Measurements from ENCODE around the gene TBP. TPM values are rescaled to one million over a fixed set of nuclear protein-coding genes. Genes with fewer than 3 reads are reported as not detected.

The TBP gene
- total RNA-seq, 3 donors from 2014 or later (not counting 1 experiment from before 2014, with no cell fraction given) = 13.0 to 18.4 (median 14.2) TPM

GRCh38 chr6:170572704-170573466 lies 18.7 kb downstream of the TBP start:
- 84% methylated on average over 2 of the region's 2 CpGs for WGBS (ENCODE audit: insufficient coverage)
- no peaks in the 10 kb centered on the region for H3K4me1 ChIP-seq (ENCODE audit: control insufficient read depth, insufficient read depth, low read length)
- H3K9me3 ChIP-seq (ENCODE audit: control insufficient read depth, insufficient read depth, low read length) = no peaks in the 10 kb centered on the region
- Mint-ChIP-seq H3K4me3 (no peak overlapping the region), H3K4me1 (no peaks in the 10 kb centered on the region), H3K27ac (no peak overlapping the region), H3K36me3 (peaks cover 10% of the 10 kb centered on the region), H3K9me3 (no peaks in the 10 kb centered on the region), H3K27me3 (ENCODE audit: low read depth in 2 of 2) (no peaks in the 10 kb centered on the region)
- H3K27me3 ChIP-seq (ENCODE audit: control insufficient read depth, insufficient read depth, low read length) = no peaks in the 10 kb centered on the region
- ATAC-seq = no peak
- no peak overlapping the region for H3K27ac ChIP-seq (ENCODE audit: low read length)
- intact Hi-C loops (cut with micrococcal nuclease) = no loop called here
- no peak for DNase-seq
- peaks cover 62% of the 10 kb centered on the region for H3K36me3 ChIP-seq (ENCODE audit: control insufficient read depth, insufficient read depth, low read length)
- TF ChIP-seq CTCF (IDR thresholded peaks at IDR 0.05) = no peak
- no peak overlapping the region for H3K4me3 ChIP-seq (ENCODE audit: low read length)

- no peaks in the 10 kb centered on the region for H3K27me3 ChIP-seq (ENCODE audit: control insufficient read depth, insufficient read depth, low read length)
- H3K4me3 Mint-ChIP-seq = no peak overlapping the region
- no peak for TF ChIP-seq CTCF (IDR thresholded peaks at IDR 0.05)
- intact Hi-C loops (cut with micrococcal nuclease) = no loop called here
- no peak overlapping the region for H3K27ac ChIP-seq (ENCODE audit: low read length)
- H3K27ac Mint-ChIP-seq = peak overlapping the region in 1 of 2 donors; percentile 46
- peaks cover 13% of the 10 kb centered on the region for H3K36me3 Mint-ChIP-seq
- H3K27me3 Mint-ChIP-seq (ENCODE audit: low read depth in 2 of 2) = no peaks in the 10 kb centered on the region
- H3K9me3 Mint-ChIP-seq = no peaks in the 10 kb centered on the region
- 100% methylated on average over 1 of the region's 1 CpG for WGBS (ENCODE audit: insufficient coverage)
- DNase-seq (no peak), ATAC-seq (no peak)
- no peaks in the 10 kb centered on the region for H3K9me3 ChIP-seq (ENCODE audit: control insufficient read depth, insufficient read depth, low read length)
- peaks cover 67% of the 10 kb centered on the region for H3K36me3 ChIP-seq (ENCODE audit: control insufficient read depth, insufficient read depth, low read length)
- H3K4me1 ChIP-seq (ENCODE audit: control insufficient read depth, insufficient read depth, low read length) = no peaks in the 10 kb centered on the region
- peaks cover 0 to 8% of the 10 kb centered on the region in 2 donors for H3K4me1 Mint-ChIP-seq
- no peak overlapping the region for H3K4me3 ChIP-seq (ENCODE audit: low read length)
Observed at GRCh38 chr6:170575250-170575649, 21.1 kb downstream of the TBP start.

GRCh38 chr6:170578909-170579308 lies 24.7 kb downstream of the TBP start:
- H3K27ac ChIP-seq (ENCODE audit: low read length) = no peak overlapping the region
- ATAC-seq (no peak), DNase-seq (no peak)
- no peaks in the 10 kb centered on the region for H3K27me3 Mint-ChIP-seq (ENCODE audit: low read depth in 2 of 2)
- no peaks in the 10 kb centered on the region for H3K9me3 ChIP-seq (ENCODE audit: control insufficient read depth, insufficient read depth, low read length)
- H3K4me3 Mint-ChIP-seq = no peak overlapping the region
- peaks cover 24 to 27% of the 10 kb centered on the region in 2 donors for H3K4me1 Mint-ChIP-seq
- H3K27ac Mint-ChIP-seq = peak overlapping the region; percentile 11 to 54
- intact Hi-C loops (cut with micrococcal nuclease) = no loop called here
- peaks cover 52% of the 10 kb centered on the region for H3K36me3 ChIP-seq (ENCODE audit: control insufficient read depth, insufficient read depth, low read length)
- no peaks in the 10 kb centered on the region for H3K9me3 Mint-ChIP-seq
- peaks cover 11% of the 10 kb centered on the region for H3K36me3 Mint-ChIP-seq
- no peak overlapping the region for H3K4me3 ChIP-seq (ENCODE audit: low read length)
- no peaks in the 10 kb centered on the region for H3K27me3 ChIP-seq (ENCODE audit: control insufficient read depth, insufficient read depth, low read length)
- TF ChIP-seq CTCF (IDR thresholded peaks at IDR 0.05) = no peak
- H3K4me1 ChIP-seq (ENCODE audit: control insufficient read depth, insufficient read depth, low read length) = peaks cover 3% of the 10 kb centered on the region

Measured in natural killer cell (primary cell).